GM23248 (cell line): ENCODE data around the gene IL1RAPL2.

ENCODE experiments used
- EZH2 ChIP-seq: fragments of 200-600 bp; sonication (generic); IDR thresholded peaks from 2 replicates; pipeline ENCODE4 v1.6.1; 2018; ENCODE audit warnings: antibody characterized with exemption, mild to moderate bottlenecking; ENCODE audit not compliant: insufficient read depth, poor library complexity, severe bottlenecking
- EZH2phosphoT487 ChIP-seq: fragments of 200-600 bp; sonication (generic); IDR thresholded peaks from 2 replicates; pipeline ENCODE4 v1.6.1; 2018; ENCODE audit warnings: antibody characterized with exemption, moderate library complexity, mild to moderate bottlenecking, low read depth; ENCODE audit not compliant: insufficient read depth

DNA sequence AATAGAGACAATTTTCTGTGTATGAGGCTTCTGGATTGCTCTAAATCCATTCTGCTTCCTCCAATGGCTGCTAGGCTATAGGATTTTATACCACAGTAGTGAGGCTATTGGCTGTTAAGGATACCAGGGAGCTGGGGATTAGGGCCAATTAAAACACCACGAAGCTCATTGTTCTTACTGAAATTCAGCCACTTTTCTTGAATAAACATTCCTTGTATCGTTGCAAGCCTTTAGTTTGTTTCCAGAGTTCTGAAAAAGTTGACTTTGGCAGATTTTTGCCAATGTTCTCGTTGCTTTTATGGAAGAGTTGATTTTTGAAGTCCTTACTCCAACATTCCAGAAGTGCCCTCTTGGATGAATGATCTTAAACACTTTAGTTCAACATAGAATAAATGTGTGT lies 892.8 kb downstream of the IL1RAPL2 start:
- TF ChIP-seq EZH2phosphoT487 (no peak), EZH2 (no peak)
